22Rv1 (cell line): ENCODE measurements around the gene ZSWIM5.
"Not testable (repeated sequence)": the region's sequence is repeated elsewhere in the genome, so short reads cannot be mapped to it uniquely, and the experiment has no call there.

ENCODE experiments used
- H3K27ac ChIP-seq: fragments of 450-650 bp; 2 replicates; pipeline ENCODE4 v1.5.1; 2017
- ZFX ChIP-seq: fragments of 450-650 bp; IDR thresholded peaks from 2 replicates; pipeline ENCODE4 v1.6.1; 2017; ENCODE audit warnings: antibody characterized with exemption, borderline replicate concordance
- TF ChIP-seq, protein P1 (sequence below): fragments of 450-650 bp; IDR thresholded peaks from 2 replicates; pipeline ENCODE4 v1.5.1; 2017; ENCODE audit warnings: mild to moderate bottlenecking

Gene ZSWIM5

DNA sequence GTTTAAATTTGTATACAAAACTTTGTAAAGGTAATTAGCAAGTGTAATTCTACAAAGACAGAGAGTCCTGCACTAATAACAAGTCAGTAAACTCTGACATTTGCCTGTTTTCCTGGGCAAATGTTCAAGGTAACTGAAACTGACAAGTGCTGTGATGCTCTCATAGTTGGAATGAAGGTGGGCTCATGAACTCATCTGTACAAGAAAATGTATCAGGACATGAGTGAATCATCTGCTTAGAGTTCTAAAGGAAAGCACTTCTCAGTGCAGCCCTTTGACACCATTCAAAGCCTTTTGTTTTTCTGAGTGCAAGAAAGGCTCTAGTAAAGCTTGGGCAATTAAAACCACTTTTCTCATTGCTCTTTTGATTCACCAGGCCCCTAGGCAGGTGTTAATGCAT is 102.9 kb downstream of the ZSWIM5 start:
- TF ChIP-seq, protein P1, sequence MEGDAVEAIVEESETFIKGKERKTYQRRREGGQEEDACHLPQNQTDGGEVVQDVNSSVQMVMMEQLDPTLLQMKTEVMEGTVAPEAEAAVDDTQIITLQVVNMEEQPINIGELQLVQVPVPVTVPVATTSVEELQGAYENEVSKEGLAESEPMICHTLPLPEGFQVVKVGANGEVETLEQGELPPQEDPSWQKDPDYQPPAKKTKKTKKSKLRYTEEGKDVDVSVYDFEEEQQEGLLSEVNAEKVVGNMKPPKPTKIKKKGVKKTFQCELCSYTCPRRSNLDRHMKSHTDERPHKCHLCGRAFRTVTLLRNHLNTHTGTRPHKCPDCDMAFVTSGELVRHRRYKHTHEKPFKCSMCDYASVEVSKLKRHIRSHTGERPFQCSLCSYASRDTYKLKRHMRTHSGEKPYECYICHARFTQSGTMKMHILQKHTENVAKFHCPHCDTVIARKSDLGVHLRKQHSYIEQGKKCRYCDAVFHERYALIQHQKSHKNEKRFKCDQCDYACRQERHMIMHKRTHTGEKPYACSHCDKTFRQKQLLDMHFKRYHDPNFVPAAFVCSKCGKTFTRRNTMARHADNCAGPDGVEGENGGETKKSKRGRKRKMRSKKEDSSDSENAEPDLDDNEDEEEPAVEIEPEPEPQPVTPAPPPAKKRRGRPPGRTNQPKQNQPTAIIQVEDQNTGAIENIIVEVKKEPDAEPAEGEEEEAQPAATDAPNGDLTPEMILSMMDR, result no peak
- no peak for TF ChIP-seq ZFX
- no peak overlapping the region for H3K27ac ChIP-seq

DNA sequence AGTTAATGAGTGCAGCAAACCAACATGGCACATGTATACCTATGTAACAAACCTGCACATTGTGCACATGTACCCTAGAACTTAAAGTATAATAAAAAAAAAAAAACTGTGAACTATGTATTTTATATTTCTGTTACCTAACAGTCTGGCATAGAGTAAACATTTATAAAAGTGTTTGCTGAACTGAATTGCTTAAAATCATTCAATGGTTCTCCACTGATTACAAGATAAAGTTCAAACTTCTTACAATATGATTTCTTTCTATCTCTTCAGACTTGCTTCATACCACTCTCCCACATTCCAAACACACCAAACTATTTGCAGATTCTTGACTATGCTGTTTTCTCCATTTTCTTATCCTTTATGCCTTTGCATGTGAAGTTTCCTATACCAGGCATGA is 104.5 kb downstream of the ZSWIM5 start:
- no peak for TF ChIP-seq ZFX
- TF ChIP-seq, protein P1, result no peak
- H3K27ac ChIP-seq, result no peak overlapping the region

DNA sequence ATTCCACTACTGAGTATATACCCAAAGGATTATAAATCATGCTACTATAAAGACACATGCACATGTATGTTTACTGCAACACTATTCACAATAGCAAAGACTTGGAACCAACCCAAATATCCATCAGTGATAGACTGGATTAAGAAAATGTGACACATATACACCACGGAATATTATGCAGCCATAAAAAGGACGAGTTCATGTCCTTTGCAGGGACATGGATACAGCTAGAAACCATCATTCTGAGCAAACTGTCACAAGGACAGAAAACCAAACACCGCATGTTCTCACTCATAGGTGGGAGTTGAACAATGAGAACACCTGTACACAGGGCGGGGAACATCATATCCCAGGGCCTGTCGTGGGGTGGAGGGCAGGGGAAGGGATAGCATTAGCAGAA is 104.9 kb downstream of the ZSWIM5 start:
- not testable (repeated sequence) for H3K27ac ChIP-seq

DNA sequence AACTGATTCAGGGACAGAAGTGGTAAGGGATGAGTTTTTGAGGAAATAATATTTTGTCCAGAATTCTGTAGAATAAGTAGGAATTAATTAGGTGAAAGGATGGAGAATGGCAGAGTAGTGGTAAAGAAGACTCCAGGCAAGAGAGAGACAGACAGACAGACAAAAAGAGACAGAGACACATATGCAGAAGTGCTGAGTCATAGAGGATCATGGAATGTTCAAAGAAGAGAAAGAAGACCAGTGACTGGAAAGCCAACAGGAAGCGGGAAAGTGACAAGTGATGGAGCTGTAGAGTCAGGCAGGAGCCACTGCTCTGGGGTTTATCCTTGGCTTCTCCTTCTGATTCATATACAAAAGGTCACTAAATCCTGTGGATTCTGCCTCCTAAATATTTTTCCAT is 108.5 kb downstream of the ZSWIM5 start:
- TF ChIP-seq ZFX, result no peak
- TF ChIP-seq, protein P1, result no peak
- no peak overlapping the region for H3K27ac ChIP-seq

DNA sequence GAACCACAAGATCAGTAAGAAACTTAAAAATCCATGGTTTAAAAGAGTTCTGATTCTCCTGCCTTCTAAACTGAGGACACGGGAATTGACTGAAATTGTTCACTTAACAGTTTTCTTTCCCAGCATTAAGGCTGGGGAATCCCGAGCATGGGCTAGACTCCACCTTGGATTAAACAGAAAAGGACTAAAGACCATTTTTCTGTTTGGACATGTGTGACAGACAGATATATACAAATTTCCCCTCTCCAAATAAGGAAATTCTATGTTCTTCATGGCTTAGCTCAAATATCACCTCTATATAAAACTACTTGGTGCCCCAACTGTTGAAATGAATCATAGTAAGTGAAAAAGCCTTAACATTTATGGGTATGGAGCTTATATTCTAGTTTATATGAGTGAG is 109.3 kb downstream of the ZSWIM5 start:
- H3K27ac ChIP-seq, result no peak overlapping the region
- no peak for TF ChIP-seq ZFX
- TF ChIP-seq, protein P1, result no peak

DNA sequence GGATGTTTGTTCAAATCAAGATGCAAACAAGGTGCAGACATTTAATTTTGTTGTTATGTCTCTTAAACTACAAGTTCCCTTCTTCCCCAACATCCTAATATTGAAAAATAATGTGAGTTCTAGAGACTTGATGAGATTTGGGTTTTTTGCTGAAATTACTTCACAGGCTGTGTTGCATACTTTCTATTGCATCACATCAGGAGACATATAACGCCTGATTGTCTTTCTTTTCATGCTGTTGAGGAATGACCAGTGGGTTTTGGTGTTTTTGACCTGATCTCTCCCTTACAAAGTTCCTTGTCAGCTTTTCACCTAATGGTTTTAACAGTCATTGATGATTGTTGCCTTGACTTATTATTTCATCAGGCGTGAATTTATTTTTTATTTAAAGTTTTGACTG is 111.0 kb downstream of the ZSWIM5 start:
- no peak for TF ChIP-seq ZFX
- TF ChIP-seq, protein P1, result no peak

DNA sequence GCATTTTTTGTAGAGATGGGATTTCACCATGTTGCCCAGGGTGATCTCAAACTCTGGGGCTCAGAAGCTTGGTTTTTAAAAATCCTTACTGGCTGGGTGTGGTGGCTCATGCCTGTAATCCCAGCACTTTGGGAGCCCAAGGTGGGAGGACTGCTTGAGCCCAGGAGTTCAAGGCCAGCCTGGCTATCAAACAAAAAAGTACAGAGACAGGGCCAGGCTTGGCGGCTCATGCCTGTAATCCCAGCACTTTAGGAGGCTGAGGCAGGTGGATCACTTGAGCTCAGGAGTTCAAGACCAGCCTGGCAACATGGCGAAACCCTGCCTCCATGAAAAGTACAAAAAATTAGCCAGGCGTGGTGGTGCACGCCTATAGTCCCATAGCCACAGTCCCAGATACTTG is 112.0 kb downstream of the ZSWIM5 start:
- H3K27ac ChIP-seq, result not testable (repeated sequence)

More for the DNA sequence above, 111.0 kb downstream of the ZSWIM5 start:
- no peak overlapping the region for H3K27ac ChIP-seq

DNA sequence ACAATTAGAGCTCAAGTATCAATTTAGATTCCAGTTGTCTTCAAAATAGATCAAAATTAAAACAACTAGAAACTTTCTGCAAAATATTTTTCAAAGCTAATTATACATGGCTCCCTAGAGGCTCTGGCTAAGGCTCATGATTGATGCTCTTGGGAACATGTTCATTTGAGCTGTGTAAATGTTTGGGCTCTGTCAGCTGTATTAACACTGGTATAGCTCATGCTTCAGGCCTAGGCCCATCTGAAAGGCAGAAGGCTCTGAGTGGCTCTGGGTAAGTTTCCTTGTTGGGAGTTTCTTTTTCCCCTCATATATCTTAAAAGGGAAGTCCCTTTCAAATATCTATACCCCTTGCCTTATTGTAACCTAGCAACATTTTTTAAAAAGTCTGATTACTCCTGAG is 113.1 kb downstream of the ZSWIM5 start:
- TF ChIP-seq ZFX, result no peak
- TF ChIP-seq, protein P1, result no peak
- no peak overlapping the region for H3K27ac ChIP-seq
